ENCODE results near the gene NR1I2.

Gene NR1I2

DNA sequence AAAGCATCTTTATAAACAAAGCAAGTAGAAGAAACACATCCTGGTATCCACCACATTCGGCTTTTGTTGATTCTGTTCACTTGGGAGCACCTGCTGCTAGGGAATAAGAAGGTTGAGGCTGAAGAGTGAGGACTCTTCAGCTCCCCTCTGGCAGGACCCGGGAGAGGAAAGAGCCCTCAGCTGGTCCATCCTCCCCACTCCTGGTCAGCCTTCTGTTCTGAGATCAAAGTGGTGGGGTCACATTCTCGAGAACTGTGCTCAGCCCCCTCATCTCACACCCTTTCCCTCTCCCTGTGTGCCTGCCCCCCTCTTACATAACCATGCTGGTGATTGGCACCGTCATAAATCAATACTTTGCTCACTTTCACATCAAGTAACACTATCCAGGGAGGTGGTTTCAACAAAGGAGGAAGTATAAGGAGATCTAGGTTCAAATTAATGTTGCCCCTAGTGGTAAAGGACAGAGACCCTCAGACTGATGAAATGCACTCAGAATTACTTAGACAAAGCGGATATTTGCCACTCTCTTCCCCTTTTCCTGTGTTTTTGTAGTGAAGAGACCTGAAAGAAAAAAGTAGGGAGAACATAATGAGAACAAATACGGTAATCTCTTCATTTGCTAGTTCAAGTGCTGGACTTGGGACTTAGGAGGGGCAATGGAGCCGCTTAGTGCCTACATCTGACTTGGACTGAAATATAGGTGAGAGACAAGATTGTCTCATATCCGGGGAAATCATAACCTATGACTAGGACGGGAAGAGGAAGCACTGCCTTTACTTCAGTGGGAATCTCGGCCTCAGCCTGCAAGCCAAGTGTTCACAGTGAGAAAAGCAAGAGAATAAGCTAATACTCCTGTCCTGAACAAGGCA, at the start of gene NR1I2:
Gene NR1I2, plus strand, starts transcription at position 772 of the 869 bp plus-strand sequence.
- no peak for DNase-seq

DNA sequence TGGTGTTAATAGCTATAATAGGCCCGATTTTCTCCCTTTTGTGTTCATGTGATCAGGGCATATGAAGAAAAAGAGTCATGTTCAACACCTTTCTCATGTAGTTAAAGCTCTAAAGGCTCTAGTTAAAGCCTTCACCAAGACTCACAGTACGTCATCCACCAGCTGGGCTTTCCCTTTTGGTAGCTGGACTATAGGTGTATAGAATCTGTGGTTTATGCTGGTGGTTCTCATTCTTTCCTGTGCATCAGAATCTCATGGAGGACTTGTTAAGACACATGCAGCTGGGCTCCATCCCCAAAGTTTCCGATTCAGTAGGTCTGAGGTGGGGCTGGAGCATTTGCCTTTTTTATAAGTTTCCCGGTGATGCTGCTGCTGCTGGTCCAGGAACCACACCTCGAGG, 48.1 kb upstream of the NR1I2 start:
- no peak for DNase-seq

DNA sequence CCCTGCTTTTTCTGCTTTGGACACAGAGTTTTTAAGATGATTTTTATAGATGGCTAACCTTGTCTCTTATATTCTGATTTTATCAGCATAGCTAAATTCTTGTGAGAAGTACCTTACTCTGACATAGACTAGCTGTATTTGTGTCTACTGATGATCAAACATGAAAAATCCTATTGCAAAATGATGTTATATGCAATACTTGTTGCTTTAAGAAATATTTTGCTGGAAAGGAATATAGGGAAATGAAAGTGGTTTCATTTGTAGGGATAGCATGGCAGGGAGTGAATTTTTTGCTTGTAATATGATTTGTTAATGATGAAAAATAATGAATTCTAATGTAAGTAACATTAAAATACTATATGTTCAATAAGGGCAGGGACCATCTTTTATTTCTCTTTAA, 43.2 kb upstream of the NR1I2 start:
- no peak for DNase-seq

DNA sequence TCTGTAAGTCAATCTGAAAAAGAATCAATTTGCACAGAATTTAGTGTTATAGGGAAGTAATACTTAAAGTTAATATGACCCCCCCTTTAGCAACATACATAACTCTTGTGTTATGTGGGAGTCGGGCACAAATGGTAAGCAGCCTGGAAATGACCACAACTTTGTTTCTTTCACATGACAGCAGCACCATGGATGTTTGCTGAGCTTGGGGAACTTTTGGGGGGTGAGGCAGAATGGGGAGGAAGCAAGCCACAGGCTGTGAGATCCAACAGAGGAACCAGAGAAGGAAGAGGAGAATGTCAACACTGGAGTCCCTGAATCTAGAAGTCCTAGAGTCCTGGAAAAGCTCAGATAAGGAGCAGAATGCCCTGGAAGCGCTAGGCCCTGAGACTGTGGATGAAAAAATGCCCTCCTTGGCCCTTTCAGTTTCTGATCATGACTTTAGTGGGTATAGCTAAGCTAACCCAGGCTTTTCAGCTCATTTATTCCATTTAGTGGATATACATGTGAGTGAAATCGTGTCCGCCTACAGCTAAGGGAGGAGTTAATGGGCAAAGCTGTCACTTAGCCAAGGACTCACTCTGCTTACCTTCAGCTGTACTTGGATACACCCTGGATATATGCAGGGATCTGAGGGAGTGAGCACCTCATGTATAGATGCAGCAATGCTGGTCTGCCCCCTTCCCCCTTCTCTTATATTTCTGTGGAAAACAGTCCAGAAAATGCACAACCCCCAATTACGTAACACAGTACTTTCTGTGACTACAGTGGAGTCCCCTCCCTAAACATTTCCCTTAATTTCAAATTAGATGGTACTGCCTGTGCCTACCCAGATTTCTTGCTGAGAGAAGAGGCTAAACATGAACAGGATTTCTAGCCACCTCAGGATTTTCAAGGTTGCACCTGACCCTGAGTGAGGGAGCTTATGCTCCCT, 40.0 kb upstream of the NR1I2 start:
- no peak for DNase-seq

DNA sequence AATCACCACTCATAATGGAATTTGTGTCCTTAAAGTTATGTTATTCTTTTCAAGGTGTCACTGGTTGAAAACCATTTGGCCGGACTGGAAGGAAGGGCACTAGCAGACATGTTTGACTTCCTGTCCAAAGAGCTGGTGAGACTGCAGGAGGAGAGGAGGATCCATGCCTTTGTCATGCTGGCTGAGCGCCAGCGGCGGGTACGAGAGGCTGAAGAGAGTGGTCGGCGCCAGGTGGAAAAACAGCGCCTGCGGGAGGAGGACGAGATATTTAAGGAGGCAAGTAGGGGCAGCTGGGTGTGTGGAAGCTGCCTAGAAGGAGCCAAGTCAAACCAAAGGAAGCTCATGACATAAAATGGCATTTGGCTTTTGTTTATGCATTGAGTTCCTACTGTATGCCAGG, 38.0 kb upstream of the NR1I2 start:
- DNase-seq: no peak

- DNase-seq: no peak
Measured at GRCh38 chr3:119745942-119746341, 36.0 kb upstream of the NR1I2 start.

DNA sequence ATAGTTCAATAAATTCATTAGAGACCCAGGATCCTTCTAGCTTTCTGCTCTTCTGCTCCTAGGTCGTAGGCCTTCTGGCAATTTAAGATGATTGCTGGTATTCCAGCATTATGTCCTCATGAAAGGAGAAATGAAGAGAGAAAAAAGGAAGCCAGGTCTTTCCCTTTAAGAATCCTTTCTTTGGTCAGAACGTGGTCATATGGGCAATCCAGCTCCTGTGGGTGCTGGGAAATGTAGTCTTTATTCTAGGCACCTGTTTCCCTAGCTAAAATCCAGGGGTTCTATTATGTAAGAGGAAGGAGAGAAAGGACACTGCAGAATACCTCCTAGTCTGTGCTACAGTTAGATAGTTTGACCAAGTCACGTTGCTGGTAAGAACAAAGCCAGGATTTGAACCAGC, 35.5 kb upstream of the NR1I2 start:
- DNase-seq: no peak

- DNase-seq: no peak
Measured at GRCh38 chr3:119747357-119747756, 34.5 kb upstream of the NR1I2 start.

- no peak for DNase-seq
Measured at GRCh38 chr3:119748991-119749390, 32.9 kb upstream of the NR1I2 start.

DNA sequence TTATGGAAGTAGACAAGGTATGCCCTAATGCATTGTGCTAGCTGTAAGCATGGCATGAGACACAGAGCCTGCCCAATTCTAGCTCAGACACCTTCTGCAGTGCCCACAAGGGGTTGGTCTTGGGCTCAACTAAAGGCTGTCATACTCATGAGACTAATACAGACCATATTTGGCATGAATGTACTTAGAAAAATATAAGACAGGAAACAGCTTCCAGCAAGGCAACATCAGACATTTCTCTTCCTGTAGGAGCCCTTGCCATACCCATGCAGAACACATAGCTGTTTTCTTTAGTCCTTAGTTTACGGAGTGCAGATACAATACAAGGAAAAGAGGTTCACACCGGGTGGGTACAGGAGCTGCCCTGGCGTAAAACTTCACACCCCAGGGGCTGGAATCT, 30.5 kb upstream of the NR1I2 start:
- no peak for DNase-seq

- no peak for DNase-seq
Measured at GRCh38 chr3:119759962-119760361, 21.9 kb upstream of the NR1I2 start.

- no peak for DNase-seq
Measured at GRCh38 chr3:119762876-119763275, 19.0 kb upstream of the NR1I2 start.

- DNase-seq: no peak
Measured at GRCh38 chr3:119763466-119763865, 18.4 kb upstream of the NR1I2 start.

DNA sequence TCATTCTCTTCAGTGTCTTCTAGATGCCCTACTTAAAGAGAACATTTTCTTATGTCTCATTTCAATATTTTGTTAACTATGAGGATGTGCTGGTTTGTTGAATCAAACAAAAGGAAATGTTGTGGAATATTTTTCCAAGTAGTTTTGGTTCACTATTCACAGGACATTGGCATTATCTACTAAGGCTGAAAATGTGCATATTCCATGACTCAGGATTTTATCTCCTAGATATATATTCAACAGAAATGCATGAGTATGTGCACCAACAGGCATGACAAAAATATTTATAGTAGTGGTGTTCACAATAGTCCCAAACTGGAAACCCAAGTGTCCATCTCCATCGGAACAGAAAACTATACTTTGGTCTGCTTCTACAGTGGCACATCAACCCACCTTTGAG, 16.7 kb upstream of the NR1I2 start:
- DNase-seq: no peak

DNA sequence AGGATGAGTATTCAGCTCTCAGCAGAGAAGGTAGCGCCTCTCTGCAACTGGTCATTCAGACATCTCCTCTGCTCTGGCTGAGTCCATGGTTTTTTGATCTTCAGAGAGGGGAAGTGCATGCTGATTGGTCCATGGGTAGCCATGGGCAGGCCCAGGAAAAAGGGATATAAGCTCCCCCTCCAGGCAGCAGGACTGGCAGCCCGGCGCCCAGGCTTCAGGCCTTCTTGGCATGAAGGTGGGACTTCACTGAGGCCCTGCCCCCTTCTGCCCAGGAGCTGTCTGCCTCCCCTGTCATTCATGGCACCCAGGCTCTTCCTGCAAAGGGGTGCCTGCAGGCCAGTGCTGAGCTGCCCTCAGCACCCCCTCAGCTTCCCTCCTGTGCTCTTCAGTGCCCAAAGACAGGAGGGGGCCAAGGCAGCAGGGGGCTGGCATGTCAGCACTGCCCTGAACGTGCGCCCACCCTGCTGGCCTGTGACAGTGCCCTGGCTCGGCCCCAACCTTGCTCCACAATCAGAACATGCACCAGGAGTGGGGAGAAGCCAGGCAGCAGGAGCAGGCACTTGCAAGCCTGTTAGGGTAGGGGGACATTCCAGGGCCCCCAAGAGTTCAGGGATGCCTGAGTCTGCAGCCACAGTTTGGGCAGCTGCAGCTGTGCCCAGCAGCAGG, 13.8 kb upstream of the NR1I2 start:
- no peak for DNase-seq

- DNase-seq: no peak
Measured at GRCh38 chr3:119768668-119769393, 13.1 kb upstream of the NR1I2 start.

- no peak for DNase-seq
Measured at GRCh38 chr3:119769394-119770149, 12.3 kb upstream of the NR1I2 start.

DNA sequence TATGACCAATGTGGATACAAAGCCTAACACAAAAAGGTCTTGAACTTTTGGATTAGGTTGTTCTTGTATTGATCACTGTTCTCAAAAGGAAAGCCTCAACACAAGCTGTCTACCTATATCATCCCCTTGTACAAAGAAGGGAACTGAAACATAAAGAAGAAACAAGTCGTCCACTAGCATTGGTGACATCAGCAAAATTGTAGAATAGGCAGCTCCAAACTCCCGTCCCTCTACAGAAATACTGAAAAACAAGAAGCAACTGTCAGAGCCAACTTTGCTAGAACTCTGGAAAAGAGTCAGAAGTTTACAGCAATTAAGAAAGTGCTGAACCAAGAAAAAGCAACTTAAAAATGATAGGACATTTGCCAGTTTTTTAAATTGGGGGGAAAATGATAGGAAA, 7.5 kb upstream of the NR1I2 start:
- no peak for DNase-seq

GRCh38 chr3:119776304-119776703, 5.6 kb upstream of the NR1I2 start:
- DNase-seq: no peak

- no peak for DNase-seq
Measured at GRCh38 chr3:119778176-119778575, 3.7 kb upstream of the NR1I2 start.

DNA sequence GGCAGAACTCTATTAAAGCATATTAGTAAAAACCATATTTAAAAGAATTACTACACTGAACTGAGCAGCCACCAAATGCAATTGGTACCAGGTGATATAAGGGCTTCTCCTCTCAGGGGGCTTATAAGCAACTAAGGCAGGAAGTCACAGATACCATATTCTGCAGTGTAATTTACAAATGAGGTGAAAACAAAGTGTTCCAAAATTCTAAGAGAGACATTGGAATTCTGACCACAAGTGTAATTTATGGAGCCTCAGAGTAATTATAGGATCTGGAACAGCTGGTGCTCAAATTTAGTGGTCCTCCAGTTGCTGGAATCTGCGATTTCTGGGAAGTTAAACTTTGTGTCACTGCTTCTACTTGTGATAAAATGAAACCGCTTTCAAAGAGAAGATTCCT, 3.1 kb upstream of the NR1I2 start:
- DNase-seq: no peak
